ENCODE results near the gene ETV4.

DNA sequence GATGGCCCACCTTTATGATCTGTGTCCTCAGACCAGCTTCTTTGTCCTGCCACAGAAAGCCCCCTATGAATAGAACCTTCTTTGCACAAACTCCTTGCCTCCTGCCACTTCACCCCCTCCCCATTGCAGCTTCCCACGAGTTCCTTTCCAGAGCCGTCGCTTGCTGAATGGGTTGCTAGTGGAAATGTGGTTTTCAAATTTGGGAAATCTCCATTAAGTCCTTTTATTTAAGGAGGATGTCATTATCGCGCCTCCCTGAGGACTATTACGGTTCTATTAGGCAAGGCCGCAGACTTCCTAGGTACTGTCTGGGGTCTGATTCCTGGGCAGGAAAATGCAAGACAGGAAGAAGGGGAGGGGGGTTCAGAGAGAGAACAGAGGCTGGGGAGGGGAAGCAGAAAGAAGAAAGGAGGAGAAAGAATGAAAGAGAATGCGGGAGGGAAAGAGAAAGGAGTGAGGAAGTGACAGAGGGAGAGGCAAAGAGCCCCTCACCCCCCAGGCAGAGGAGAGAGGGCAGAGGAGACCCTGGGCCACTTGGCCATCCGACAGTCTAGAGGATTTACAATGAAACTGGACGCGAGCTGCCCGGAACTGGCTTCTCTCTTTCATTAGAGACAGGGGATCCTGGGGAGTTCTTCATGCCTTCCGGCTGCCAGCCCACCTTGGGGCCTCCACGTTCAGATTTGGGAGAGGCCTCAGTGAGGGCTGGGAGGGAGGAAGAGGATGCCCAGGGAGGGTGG, 31.7 kb upstream of the ETV4 start:
- no peak for TF ChIP-seq POLR2AphosphoS5 (IDR thresholded peaks at IDR 0.05)
- TF ChIP-seq, protein P1, sequence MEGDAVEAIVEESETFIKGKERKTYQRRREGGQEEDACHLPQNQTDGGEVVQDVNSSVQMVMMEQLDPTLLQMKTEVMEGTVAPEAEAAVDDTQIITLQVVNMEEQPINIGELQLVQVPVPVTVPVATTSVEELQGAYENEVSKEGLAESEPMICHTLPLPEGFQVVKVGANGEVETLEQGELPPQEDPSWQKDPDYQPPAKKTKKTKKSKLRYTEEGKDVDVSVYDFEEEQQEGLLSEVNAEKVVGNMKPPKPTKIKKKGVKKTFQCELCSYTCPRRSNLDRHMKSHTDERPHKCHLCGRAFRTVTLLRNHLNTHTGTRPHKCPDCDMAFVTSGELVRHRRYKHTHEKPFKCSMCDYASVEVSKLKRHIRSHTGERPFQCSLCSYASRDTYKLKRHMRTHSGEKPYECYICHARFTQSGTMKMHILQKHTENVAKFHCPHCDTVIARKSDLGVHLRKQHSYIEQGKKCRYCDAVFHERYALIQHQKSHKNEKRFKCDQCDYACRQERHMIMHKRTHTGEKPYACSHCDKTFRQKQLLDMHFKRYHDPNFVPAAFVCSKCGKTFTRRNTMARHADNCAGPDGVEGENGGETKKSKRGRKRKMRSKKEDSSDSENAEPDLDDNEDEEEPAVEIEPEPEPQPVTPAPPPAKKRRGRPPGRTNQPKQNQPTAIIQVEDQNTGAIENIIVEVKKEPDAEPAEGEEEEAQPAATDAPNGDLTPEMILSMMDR (IDR thresholded peaks at IDR 0.05), result no peak

All from upper lobe of left lung (tissue), 4 donors.